ENCODE data around the gene PMIS2. TPM values are rescaled to one million over a fixed set of nuclear protein-coding genes. Genes with fewer than 3 reads are reported as not detected.

The PMIS2 gene
- total and polyA plus RNA-seq, 5 donors from 2014 or later = not detected

GRCh38 chr19:35552534-35553384 lies 33.2 kb upstream of the PMIS2 start:
- H3K4me3 Mint-ChIP-seq = no peak overlapping the region
- H3K4me1 ChIP-seq (ENCODE audit: control insufficient read depth, insufficient read depth, low read length, poor library complexity, severe bottlenecking) = peaks cover 2% of the 10 kb centered on the region

DNA sequence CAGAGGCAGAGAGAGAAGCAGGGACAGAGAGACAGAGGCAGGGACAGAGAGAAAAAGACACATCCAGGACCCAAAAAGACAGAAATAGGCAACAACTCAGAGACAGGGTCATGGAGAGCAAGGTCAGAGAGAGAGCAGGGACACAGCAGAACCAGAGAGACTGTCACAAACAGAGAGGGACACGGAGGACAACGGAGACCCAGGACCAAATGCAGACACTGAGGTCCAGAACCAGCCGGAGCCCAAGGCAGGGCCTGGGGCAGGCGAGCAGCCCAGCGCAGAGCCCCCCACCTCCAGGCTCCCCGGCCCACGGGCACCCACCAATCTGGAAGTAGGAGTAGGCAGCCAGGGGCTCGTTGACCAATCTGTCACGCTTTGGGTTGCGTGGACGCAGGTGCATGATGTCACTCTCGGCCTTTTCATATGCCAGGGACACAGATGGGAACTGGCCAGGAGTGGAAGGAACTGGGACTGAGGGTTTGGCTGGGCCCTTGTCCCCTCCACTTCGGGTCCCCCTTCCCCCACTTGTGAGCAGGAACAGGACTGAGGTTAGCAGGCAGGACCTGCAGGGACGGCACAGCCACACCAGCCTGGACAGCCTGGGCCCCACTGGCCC lies 32.5 kb upstream of the PMIS2 start:
- Mint-ChIP-seq H3K27ac (no peak overlapping the region), H3K4me3 (no peak overlapping the region)
- DNase-seq = no peak

More at GRCh38 chr19:35552534-35553384, 33.2 kb upstream of the PMIS2 start:
- DNase-seq (no peak), ATAC-seq (ENCODE audit: low read depth in 2 of 2) (no peak)
- peaks cover 0 to 1% (median 0%) of the 10 kb centered on the region in 7 donors for H3K9me3 Mint-ChIP-seq
- Histone ChIP-seq H3K4me3 (ENCODE audit: low read depth, low read length) (no peak overlapping the region), H3K27ac (ENCODE audit: insufficient read depth, low read length, poor library complexity, severe bottlenecking) (no peak overlapping the region), H3K9me3 (ENCODE audit: control insufficient read depth in 2 of 2, low read length in 2 of 2) (no peaks in the 10 kb centered on the region), H3K27me3 (ENCODE audit: control insufficient read depth, insufficient read depth, low read length) (no peaks in the 10 kb centered on the region), H3K36me3 (ENCODE audit: control insufficient read depth, insufficient read depth, low read length) (peaks cover 2% of the 10 kb centered on the region)
- H3K27me3 Mint-ChIP-seq = no peaks in the 10 kb centered on the region
- peaks cover 5% of the 10 kb centered on the region for H3K36me3 Mint-ChIP-seq
- no peak overlapping the region for H3K27ac Mint-ChIP-seq
- peaks cover 6 to 22% (median 9%) of the 10 kb centered on the region in 4 donors for H3K4me1 Mint-ChIP-seq

DNA sequence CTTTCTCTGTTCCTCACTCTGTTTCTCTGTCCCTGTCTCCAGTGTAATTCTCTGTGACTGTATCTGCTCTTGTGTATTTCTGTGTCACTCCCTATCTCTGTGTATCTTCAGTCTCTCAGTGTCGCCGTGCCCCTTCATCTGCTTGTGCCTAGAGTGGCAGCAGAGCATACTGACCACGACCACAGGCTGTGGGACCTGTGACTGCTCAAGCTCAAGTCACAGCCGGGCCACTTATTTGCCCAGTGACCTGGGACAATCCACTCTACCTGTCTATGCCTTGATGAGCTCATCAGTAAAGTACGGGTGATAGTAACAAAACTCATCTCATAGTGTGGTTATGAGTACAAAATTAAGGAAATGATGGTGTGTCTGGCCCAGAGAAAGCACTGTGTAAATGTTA lies 31.9 kb upstream of the PMIS2 start:
- peaks cover 4 to 19% (median 5%) of the 10 kb centered on the region in 4 donors for H3K4me1 Mint-ChIP-seq
- ATAC-seq (ENCODE audit: low read depth in 2 of 2) (no peak), DNase-seq (no peak)
- peaks cover 0 to 1% (median 0%) of the 10 kb centered on the region in 7 donors for H3K9me3 Mint-ChIP-seq
- peaks cover 2% of the 10 kb centered on the region for H3K36me3 ChIP-seq (ENCODE audit: control insufficient read depth, insufficient read depth, low read length)
- no peak overlapping the region for H3K4me3 Mint-ChIP-seq
- H3K27me3 ChIP-seq (ENCODE audit: control insufficient read depth, insufficient read depth, low read length) = no peaks in the 10 kb centered on the region
- H3K27ac ChIP-seq (ENCODE audit: insufficient read depth, low read length, poor library complexity, severe bottlenecking) = no peak overlapping the region
- H3K27ac Mint-ChIP-seq = peak overlapping the region in 2 of 3 donors; percentile 17 to 27
- H3K4me1 ChIP-seq (ENCODE audit: control insufficient read depth, insufficient read depth, low read length, poor library complexity, severe bottlenecking) = peaks cover 15% of the 10 kb centered on the region
- no peak overlapping the region for H3K4me3 ChIP-seq (ENCODE audit: low read depth, low read length)
- H3K36me3 Mint-ChIP-seq = peaks cover 4% of the 10 kb centered on the region
- no peaks in the 10 kb centered on the region for H3K27me3 Mint-ChIP-seq
- no peaks in the 10 kb centered on the region for H3K9me3 ChIP-seq (ENCODE audit: control insufficient read depth in 2 of 2, low read length in 2 of 2)

More for the DNA sequence above, 32.5 kb upstream of the PMIS2 start:
- peaks cover 6 to 21% (median 9%) of the 10 kb centered on the region in 4 donors for H3K4me1 Mint-ChIP-seq
- peaks cover 5% of the 10 kb centered on the region for H3K36me3 Mint-ChIP-seq
- H3K4me1 ChIP-seq (ENCODE audit: control insufficient read depth, insufficient read depth, low read length, poor library complexity, severe bottlenecking) = peaks cover 10% of the 10 kb centered on the region
- no peaks in the 10 kb centered on the region for H3K27me3 Mint-ChIP-seq
- H3K27ac ChIP-seq (ENCODE audit: insufficient read depth, low read length, poor library complexity, severe bottlenecking) = no peak overlapping the region
- ATAC-seq (ENCODE audit: low read depth in 2 of 2) = no peak
- H3K36me3 ChIP-seq (ENCODE audit: control insufficient read depth, insufficient read depth, low read length) = peaks cover 2% of the 10 kb centered on the region
- no peaks in the 10 kb centered on the region for H3K27me3 ChIP-seq (ENCODE audit: control insufficient read depth, insufficient read depth, low read length)
- no peak overlapping the region for H3K4me3 ChIP-seq (ENCODE audit: low read depth, low read length)
- no peaks in the 10 kb centered on the region for H3K9me3 ChIP-seq (ENCODE audit: control insufficient read depth in 2 of 2, low read length in 2 of 2)
- peaks cover 0 to 1% (median 0%) of the 10 kb centered on the region in 7 donors for H3K9me3 Mint-ChIP-seq

GRCh38 chr19:35555301-35556005 lies 30.5 kb upstream of the PMIS2 start:
- no peaks in the 10 kb centered on the region for H3K27me3 ChIP-seq (ENCODE audit: control insufficient read depth, insufficient read depth, low read length)
- Mint-ChIP-seq H3K9me3 (peaks cover 0 to 1% (median 0%) of the 10 kb centered on the region in 7 donors), H3K27me3 (peaks cover 3% of the 10 kb centered on the region), H3K4me1 (peaks cover 0 to 16% (median 1%) of the 10 kb centered on the region in 4 donors), H3K4me3 (peak overlapping the region in 2 of 4 donors; percentile 58 to 70), H3K36me3 (no peaks in the 10 kb centered on the region), H3K27ac (no peak overlapping the region)
- H3K4me1 ChIP-seq (ENCODE audit: control insufficient read depth, insufficient read depth, low read length, poor library complexity, severe bottlenecking) = peaks cover 15% of the 10 kb centered on the region
- no peak for ATAC-seq (ENCODE audit: low read depth in 2 of 2)
- no peaks in the 10 kb centered on the region for H3K9me3 ChIP-seq (ENCODE audit: control insufficient read depth in 2 of 2, low read length in 2 of 2)
- no peak overlapping the region for H3K27ac ChIP-seq (ENCODE audit: insufficient read depth, low read length, poor library complexity, severe bottlenecking)
- H3K36me3 ChIP-seq (ENCODE audit: control insufficient read depth, insufficient read depth, low read length) = peaks cover 2% of the 10 kb centered on the region
- no peak overlapping the region for H3K4me3 ChIP-seq (ENCODE audit: low read depth, low read length)
- no peak for DNase-seq

DNA sequence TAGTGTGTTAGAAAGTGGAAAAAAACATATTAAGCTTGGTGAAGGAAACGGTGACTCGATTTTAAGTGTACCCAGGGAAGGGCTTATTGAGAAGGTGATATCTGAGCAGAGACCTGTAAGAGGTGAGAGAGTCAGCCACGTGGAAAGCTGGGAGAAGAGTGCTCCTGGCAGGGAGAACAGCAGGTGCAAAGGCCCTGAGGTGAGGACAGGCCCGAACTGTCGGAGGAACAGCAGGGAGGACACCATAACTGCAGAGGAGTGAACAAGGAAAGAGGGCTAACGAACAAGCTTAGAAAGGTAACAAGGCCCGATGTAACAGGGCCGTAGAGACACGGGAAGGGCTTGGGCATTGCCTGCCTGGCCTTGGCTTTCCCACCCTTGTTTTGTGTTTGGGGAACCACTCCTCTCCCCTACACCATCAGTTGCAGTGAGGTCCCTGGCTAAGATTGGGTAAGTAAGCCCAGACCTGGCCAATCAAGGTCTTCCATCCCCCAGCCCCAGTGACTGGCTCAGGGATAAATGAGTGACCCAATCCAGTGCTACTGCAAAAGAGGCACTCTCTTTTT lies 29.9 kb upstream of the PMIS2 start:
- Histone ChIP-seq H3K4me3 (ENCODE audit: low read depth, low read length) (no peak overlapping the region), H3K27ac (ENCODE audit: insufficient read depth, low read length, poor library complexity, severe bottlenecking) (no peak overlapping the region), H3K36me3 (ENCODE audit: control insufficient read depth, insufficient read depth, low read length) (no peaks in the 10 kb centered on the region), H3K27me3 (ENCODE audit: control insufficient read depth, insufficient read depth, low read length) (no peaks in the 10 kb centered on the region), H3K9me3 (ENCODE audit: control insufficient read depth in 2 of 2, low read length in 2 of 2) (no peaks in the 10 kb centered on the region), H3K4me1 (ENCODE audit: control insufficient read depth, insufficient read depth, low read length, poor library complexity, severe bottlenecking) (peaks cover 15% of the 10 kb centered on the region)
- Mint-ChIP-seq H3K9me3 (peaks cover 0 to 1% (median 0%) of the 10 kb centered on the region in 7 donors), H3K4me1 (peaks cover 0 to 17% (median 3%) of the 10 kb centered on the region in 4 donors), H3K27me3 (peaks cover 10% of the 10 kb centered on the region), H3K36me3 (no peaks in the 10 kb centered on the region), H3K4me3 (peak overlapping the region in 2 of 4 donors; percentile 58 to 70), H3K27ac (no peak overlapping the region)
- DNase-seq (no peak), ATAC-seq (ENCODE audit: low read depth in 2 of 2) (no peak)

DNA sequence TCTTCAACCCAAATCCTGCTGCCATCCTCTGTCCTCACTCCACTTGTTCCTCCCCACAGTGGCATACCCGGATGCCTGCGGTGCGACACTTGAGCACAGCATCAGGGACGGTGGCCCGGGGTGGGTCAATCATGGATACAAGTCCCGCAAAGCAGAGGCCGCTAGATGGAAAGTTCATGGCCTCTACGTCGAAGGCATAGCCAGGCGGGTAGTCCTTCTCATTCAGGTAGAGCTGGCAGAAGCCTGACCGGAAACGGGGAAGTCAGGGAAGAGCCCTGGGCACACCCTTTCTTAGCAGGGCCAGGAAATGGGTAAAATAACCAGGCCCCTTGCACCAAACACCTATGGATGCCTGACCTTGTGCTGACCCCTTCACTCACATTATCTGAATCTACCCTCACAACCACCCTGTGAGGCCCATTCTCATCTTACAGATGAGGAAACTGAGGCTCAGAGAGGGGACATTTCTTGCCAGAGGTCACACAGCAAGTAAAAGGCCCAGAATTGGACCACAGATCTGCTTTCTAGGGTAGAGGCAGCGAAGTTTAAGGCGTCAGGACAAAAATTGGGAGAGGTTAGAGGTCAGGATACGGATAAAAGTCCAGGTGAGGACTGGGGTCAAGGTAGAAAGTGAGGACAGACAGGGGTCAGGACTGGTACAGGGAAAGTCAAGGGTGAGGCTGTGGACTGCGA lies 29.0 kb upstream of the PMIS2 start:
- Mint-ChIP-seq H3K4me1 (peaks cover 0 to 20% (median 3%) of the 10 kb centered on the region in 4 donors), H3K27me3 (peaks cover 16% of the 10 kb centered on the region), H3K9me3 (peaks cover 0 to 1% (median 0%) of the 10 kb centered on the region in 7 donors), H3K27ac (no peak overlapping the region), H3K36me3 (no peaks in the 10 kb centered on the region), H3K4me3 (peak overlapping the region in 3 of 4 donors; percentile 8 to 68 (median 58))
- no peak overlapping the region for H3K4me3 ChIP-seq (ENCODE audit: low read depth, low read length)
- no peak for ATAC-seq (ENCODE audit: low read depth in 2 of 2)
- H3K36me3 ChIP-seq (ENCODE audit: control insufficient read depth, insufficient read depth, low read length) = no peaks in the 10 kb centered on the region
- DNase-seq = no peak
- H3K27me3 ChIP-seq (ENCODE audit: control insufficient read depth, insufficient read depth, low read length) = no peaks in the 10 kb centered on the region
- no peak overlapping the region for H3K27ac ChIP-seq (ENCODE audit: insufficient read depth, low read length, poor library complexity, severe bottlenecking)
- H3K4me1 ChIP-seq (ENCODE audit: control insufficient read depth, insufficient read depth, low read length, poor library complexity, severe bottlenecking) = peaks cover 15% of the 10 kb centered on the region
- H3K9me3 ChIP-seq (ENCODE audit: control insufficient read depth in 2 of 2, low read length in 2 of 2) = no peaks in the 10 kb centered on the region
